Sciatic nerve (tissue), 2 donors: Measurements from ENCODE around the gene FAM149A. TPM values are rescaled to one million over a fixed set of nuclear protein-coding genes. Genes with fewer than 3 reads are reported as not detected.

Experiments used
- ATAC-seq: fragments of 200-7000 bp; cut with Tn5 transposase; one replicate; pipeline ENCODE4 v1.9.1; 2020; ENCODE audit warnings: mild to moderate bottlenecking, moderate library complexity
- DNase-seq: peaks from one replicate; pipeline ENCODE4 v3.0.0-alpha.2; 2020; ENCODE audit warnings: low spot score
- intact Hi-C: fragments of 100-400 bp; cut with DNase I; formaldehyde crosslinking; loops from one replicate; pipeline ENCODE4 v1.14.2; 2022
- total RNA-seq: library from RNA; stranded (reverse); fragmentation: NEBNext Ultra II Directional; extraction: Animal tissue kit (Norgen Biotek cat#: 25700); gene quantifications from one replicate; pipeline ENCODE4 v1.2.1, GENCODE V29; 2021
- donor health status: DM: no; HTN: no; CAD: no.
- donor health status: DM: no; HTN: no; CAD: no.

Gene FAM149A
- total RNA-seq, 1 donor from 2014 or later: 17.2 TPM

- intact Hi-C loops: no loop called here
- peak; percentile 86 for ATAC-seq
- DNase-seq: peak; percentile 90
These were observed 86.9 kb downstream of the FAM149A start, which contains the start of gene CYP4V2 for GRCh38 chr4:186191200-186192065. TSS of gene CYP4V2 (plus strand) at chr4:186191567. CDS start at chr4:186191824, 257 bp downstream.

GRCh38 chr4:186192066-186192612 is 87.6 kb downstream of the FAM149A start:
- peak; percentile 65 for ATAC-seq
- peak; percentile 70 for DNase-seq
- intact Hi-C loops: no loop called here

- no peak for ATAC-seq
- intact Hi-C loops: no loop called here
- DNase-seq: no peak
These were observed 89.3 kb downstream of the FAM149A start for GRCh38 chr4:186193851-186194250.

DNA sequence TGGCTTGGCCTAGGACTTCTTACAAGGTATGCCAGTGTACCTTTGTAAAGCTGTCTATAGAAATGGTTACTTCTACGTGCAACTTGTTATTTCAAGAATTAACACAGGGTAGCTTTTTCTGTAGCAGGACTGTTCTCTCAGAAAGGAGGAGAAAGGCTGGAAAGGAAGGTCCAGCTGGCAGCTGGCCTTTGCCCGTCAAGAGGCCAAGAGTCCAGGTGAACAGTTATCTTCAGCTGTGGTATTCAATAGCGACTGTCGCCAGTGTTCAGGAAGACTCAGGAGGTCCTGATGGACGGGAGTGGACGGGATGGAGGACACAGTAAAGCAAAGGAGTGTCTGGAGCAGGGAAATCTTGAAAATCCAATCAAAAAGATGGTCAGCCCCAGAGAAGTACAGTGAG is 91.6 kb downstream of the FAM149A start:
- intact Hi-C loops: no loop called here
- DNase-seq: no peak
- ATAC-seq: no peak

DNA sequence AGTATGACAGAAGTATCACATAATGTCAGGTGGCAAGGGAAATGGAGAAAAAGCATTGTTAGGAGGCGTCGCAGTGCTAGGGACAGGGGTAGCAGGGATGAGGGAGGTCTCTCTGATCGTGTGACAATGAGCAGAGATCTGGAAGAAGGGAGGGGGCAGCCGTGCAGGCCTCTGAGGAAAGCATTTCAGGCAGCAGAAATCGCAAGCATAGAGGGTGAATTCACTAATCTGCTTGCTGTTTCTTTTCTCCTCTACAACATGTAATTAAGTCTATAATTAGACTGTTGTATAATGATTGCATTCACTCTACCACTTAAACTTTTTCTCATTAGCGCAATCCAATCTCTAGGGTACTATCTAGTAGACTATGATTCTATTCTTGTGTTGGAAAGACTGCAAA is 96.0 kb downstream of the FAM149A start:
- DNase-seq (no peak), ATAC-seq (no peak)
- intact Hi-C loops: loop anchor here (2.0 kb wide), 1 partner anchor 46 kb away; no protein-coding TSS in a partner anchor

- DNase-seq (no peak), ATAC-seq (no peak)
- intact Hi-C loops: loop anchor here (2.0 kb wide), 1 partner anchor 46 kb away; no protein-coding TSS in a partner anchor
These were observed 96.5 kb downstream of the FAM149A start for GRCh38 chr4:186201010-186201409.

DNA sequence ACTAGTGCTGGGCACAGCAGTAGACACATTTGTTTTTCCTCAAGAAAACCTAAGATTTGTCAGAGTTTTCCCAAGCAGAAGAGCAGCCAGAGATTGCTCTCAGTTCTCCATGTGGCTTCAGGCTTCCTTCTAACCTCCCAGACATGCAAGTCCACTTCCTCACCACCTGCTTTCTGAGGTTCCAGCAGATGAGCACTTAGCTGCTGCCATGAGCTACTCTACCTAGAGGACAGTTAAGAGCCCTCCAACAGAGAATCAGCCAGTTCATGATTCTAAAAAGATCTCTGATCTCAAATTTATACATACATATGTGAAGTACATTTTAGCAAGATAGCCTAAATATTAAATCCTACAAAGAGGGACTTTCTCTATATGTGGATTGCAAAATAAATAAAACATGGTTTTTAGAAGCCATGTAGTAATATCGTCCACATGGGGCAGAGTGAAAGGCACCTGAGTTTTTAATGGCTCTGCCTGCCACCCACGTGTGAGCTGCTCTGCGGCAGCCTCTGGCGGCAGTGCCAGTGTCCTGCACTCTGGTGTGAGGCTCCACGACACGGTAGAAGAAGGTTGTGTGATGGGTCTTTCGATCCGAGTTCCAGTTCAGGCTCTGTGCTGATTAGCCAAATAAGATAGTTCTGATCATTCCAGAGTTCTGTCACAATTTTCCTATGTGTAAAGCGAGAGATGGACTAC is 97.2 kb downstream of the FAM149A start:
- peak; percentile 60 for ATAC-seq
- intact Hi-C loops: loop anchor here (2.0 kb wide), 1 partner anchor 45 kb away; no protein-coding TSS in a partner anchor
- no peak for DNase-seq

DNA sequence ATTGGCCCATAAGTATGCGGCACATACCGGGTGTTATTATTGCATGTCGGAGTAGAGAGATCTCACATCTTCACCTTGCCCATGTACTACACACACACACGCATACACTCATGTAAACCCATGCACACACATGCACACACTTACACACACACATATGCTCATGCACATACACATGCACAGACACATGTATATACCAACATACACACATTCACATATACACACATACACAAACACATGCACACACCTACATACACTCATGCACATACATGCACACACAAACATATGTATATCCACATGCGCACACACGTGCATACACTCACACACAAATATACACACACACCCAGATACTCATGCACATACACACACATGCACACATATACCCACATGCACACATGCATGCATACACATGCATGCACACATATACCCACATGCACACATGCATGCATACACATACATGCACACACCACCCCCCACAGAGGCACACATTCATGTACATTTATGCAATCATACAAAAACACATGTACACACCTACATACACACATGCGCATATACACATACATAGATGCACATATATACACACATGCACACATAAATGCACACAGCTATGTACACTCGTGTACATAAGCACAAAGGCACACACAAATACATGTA is 98.1 kb downstream of the FAM149A start:
- DNase-seq: no peak
- intact Hi-C loops: no loop called here
- no peak for ATAC-seq

DNA sequence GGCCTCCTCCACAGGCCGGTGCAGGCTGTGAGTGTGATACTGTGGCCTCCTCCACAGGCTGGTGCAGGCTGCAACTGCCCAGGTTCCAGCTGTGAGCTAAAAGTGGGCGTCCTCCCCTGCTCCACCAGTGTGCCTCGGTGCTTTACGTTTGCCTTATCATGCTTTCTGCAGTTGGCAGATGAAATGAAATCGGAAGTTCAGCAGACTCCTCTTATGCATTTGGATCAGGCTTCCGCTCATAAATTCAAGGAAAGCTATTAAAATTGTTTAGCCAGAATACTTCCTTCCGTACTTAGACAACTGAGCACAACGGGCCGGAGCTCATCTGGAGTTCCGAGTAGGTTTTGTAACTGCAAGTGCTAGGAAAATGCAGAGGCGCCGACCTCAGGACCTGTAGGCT is 98.9 kb downstream of the FAM149A start:
- intact Hi-C loops: no loop called here
- no peak for DNase-seq
- no peak for ATAC-seq

DNA sequence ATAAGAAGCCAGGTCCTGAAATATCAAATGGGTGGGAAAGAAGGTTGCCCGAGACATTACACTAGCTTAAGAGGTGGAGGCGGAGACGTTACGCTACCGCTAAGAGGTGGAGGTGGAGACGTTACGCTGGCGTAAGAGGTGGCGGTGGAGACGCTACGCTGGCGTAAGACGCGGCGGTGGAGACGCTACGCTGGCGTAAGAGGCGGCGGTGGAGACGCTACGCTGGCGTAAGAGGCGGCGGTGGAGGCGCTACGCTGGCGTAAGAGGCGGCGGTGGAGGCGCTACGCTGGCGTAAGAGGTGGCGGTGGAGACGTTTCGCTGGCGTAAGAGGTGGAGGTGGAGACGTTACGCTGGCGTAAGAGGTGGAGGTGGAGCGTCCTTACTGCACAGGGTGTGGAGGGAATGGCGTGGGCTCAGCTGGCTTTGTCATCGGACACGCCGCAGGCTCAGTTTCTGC is 99.6 kb downstream of the FAM149A start:
- peak; percentile 67 for DNase-seq
- no peak for ATAC-seq
- intact Hi-C loops: no loop called here

DNA sequence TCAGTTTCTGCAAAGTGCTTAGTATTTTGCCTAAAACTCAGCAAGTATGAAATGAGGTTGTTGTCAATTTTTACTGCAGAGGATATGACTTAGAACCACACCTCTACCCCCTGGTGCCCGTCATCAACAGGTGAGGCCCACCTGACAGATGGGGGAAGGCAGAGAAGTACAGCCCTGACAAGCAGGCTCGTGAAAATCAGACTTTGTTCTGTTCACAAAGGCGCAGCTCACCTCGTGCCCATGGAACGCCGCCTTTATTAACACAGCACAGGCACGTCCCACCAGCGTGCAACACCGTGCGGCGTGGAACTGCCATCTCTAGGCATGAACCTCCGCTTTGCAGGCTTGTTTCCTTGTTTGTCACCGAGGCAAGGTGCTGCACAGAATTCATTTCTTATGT is 100.2 kb downstream of the FAM149A start:
- intact Hi-C loops: no loop called here
- DNase-seq: no peak
- ATAC-seq: no peak

DNA sequence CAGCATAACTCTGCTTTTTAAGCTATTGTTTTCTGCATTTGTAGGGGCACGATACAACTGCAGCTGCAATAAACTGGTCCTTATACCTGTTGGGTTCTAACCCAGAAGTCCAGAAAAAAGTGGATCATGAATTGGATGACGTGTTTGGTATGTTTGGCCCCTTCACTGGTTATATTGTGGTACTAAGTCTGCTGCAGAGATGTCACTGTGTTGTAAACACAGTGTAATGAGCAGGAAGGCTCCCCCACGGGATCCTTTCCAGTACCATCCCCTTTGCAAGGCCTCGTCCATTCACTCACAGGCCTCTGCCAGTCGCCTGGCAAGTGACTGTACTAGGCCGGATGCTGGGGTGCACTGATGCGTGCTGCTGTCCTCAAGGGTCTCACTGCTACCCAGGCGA is 100.7 kb downstream of the FAM149A start:
- no peak for DNase-seq
- intact Hi-C loops: no loop called here
- no peak for ATAC-seq

DNA sequence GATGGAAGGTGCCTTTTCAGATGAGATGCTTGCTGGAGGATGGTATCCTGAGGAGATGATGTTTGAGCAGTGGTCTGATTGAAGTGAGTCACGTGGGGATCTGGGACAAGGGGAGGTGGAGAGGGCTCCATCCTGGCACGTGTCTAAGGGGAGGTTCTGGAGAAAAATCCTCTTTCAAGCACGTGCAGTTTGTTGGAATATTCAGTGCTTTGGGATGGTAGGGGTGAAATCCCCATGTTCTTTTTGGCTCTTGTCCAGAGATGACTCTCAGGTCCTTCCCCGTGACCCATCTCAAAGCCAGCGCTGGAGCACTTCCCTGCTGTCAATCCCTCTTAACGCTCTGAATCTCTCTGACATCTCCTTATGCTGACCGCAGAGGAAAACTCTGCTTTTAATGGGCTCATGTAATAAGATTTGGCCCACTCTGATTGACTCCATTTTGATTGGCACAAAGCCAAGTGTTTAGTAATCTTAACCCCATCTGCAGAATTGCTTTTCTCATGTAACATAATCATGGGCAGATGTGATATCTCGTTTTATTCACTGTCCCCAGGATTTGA is 112.0 kb downstream of the FAM149A start:
- ATAC-seq: peak; percentile 75
- intact Hi-C loops: no loop called here
- DNase-seq: no peak

- ATAC-seq (no peak), DNase-seq (no peak)
- intact Hi-C loops: no loop called here
These were observed 113.3 kb downstream of the FAM149A start for GRCh38 chr4:186217733-186218293.

DNA sequence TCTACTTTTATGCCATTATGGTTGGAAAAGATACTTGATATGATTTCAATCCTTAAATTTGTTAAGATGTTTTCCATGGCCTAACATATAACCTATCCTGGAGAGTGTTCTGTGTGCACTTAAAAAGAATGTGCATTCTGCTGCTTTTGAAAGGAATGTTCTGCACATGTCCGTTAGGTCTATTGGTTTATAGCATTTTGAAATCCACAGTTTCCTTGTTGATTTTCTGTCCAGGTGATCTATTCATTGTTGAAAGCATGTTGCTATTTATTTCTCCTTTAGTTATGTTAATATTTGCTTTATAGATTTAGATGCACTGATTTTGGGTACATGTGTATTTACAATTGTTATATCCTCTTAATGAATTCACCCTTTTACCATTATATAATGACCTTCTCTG is 117.1 kb downstream of the FAM149A start:
- intact Hi-C loops: no loop called here
- ATAC-seq (no peak), DNase-seq (no peak)
